ENCODE results near the gene RNGTT. TPM values are rescaled to one million over a fixed set of nuclear protein-coding genes. Genes with fewer than 3 reads are reported as not detected.

RNGTT gene
- total RNA-seq, 2 experiments from 2014 or later = 11.6 to 12.4 TPM

DNA sequence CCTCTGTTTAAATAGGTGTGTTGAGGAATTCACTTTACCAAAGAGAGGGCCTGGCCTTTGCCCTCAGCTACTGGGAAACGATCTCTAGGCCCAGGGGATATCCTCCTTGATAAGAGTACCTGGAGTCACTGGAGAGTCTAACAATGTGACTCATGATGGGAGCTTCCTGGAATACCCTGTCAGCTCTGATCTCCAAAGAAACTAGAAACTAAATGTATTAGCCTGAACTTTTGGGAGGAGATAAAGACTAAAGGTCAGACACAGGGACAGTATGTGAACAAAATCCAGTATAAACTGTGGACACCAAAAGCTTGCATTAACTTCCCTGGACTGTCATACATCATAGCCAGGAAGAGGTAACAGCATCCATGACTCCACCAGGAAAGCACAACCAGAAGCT, 148.5 kb downstream of the RNGTT start:
- Histone ChIP-seq H3K9me3 (ENCODE audit: control insufficient read depth in 1 of 2, insufficient read depth in 1 of 2, low read length in 2 of 2) (no peaks in the 10 kb centered on the region), H3K4me3 (ENCODE audit: low read length) (no peak overlapping the region), H3K4me1 (ENCODE audit: insufficient read depth, low read length) (no peaks in the 10 kb centered on the region), H3K36me3 (ENCODE audit: insufficient read depth, low read length) (peaks cover 6% of the 10 kb centered on the region), H3K27ac (ENCODE audit: low read depth in 1 of 2, low read length in 2 of 2) (no peak overlapping the region), H3K27me3 (ENCODE audit: control insufficient read depth in 1 of 2, insufficient read depth in 2 of 2, low read length in 2 of 2) (no peaks in the 10 kb centered on the region)
- TF ChIP-seq, protein P1, sequence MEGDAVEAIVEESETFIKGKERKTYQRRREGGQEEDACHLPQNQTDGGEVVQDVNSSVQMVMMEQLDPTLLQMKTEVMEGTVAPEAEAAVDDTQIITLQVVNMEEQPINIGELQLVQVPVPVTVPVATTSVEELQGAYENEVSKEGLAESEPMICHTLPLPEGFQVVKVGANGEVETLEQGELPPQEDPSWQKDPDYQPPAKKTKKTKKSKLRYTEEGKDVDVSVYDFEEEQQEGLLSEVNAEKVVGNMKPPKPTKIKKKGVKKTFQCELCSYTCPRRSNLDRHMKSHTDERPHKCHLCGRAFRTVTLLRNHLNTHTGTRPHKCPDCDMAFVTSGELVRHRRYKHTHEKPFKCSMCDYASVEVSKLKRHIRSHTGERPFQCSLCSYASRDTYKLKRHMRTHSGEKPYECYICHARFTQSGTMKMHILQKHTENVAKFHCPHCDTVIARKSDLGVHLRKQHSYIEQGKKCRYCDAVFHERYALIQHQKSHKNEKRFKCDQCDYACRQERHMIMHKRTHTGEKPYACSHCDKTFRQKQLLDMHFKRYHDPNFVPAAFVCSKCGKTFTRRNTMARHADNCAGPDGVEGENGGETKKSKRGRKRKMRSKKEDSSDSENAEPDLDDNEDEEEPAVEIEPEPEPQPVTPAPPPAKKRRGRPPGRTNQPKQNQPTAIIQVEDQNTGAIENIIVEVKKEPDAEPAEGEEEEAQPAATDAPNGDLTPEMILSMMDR (IDR thresholded peaks at IDR 0.05) = no peak
- intact Hi-C loops (cut with DNase I, micrococcal nuclease) = no loop called here
- H3K4me3 Mint-ChIP-seq = no peak overlapping the region
- no peaks in the 10 kb centered on the region for H3K9me3 Mint-ChIP-seq
- DNase-seq (no peak), ATAC-seq (ENCODE audit: poor library complexity) (no peak)
- peaks cover 56% of the 10 kb centered on the region for H3K36me3 Mint-ChIP-seq (ENCODE audit: low read depth)
- CTCF ChIA-PET = interaction anchor here (0.5 kb wide), 1 partner anchor 891 kb away, joined by 3 read pairs; no protein-coding TSS in a partner anchor
- H3K27me3 Mint-ChIP-seq = no peaks in the 10 kb centered on the region
- POLR2A ChIA-PET = no interaction called here
- H3K4me1 Mint-ChIP-seq (ENCODE audit: low read depth) = peaks cover 12% of the 10 kb centered on the region
- H3K27ac Mint-ChIP-seq = no peak overlapping the region

DNA sequence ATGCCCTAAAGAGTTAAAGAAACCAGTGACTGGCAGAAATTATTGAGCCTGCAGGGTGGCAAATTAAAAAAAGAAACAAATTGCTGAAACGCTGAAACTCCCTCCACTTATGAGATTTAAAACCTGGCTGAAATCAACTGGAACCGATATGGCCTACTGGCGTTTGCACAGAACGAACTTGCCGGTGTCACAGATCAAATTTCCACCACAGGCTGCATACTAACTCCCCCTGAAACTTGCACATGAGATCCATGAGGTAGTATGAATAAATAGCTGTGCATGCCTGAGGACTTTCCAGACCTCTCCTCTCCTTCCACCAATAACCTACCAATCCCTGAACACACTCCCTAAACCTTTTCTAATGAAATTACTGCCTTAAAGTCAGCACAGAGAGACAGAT, 150.4 kb downstream of the RNGTT start:
- H3K27me3 Mint-ChIP-seq = no peaks in the 10 kb centered on the region
- intact Hi-C loops (cut with DNase I, micrococcal nuclease) = no loop called here
- Histone ChIP-seq H3K9me3 (ENCODE audit: control insufficient read depth in 1 of 2, insufficient read depth in 1 of 2, low read length in 2 of 2) (no peaks in the 10 kb centered on the region), H3K36me3 (ENCODE audit: insufficient read depth, low read length) (peaks cover 6% of the 10 kb centered on the region), H3K27ac (ENCODE audit: low read depth in 1 of 2, low read length in 2 of 2) (no peak overlapping the region), H3K27me3 (ENCODE audit: control insufficient read depth in 1 of 2, insufficient read depth in 2 of 2, low read length in 2 of 2) (no peaks in the 10 kb centered on the region), H3K4me3 (ENCODE audit: low read length) (no peak overlapping the region), H3K4me1 (ENCODE audit: insufficient read depth, low read length) (no peaks in the 10 kb centered on the region)
- DNase-seq (no peak), ATAC-seq (ENCODE audit: poor library complexity) (no peak)
- peaks cover 5% of the 10 kb centered on the region for H3K4me1 Mint-ChIP-seq (ENCODE audit: low read depth)
- H3K4me3 Mint-ChIP-seq = no peak overlapping the region
- no peak overlapping the region for H3K27ac Mint-ChIP-seq
- TF ChIP-seq, protein P1 (IDR thresholded peaks at IDR 0.05) = no peak
- CTCF ChIA-PET = interaction anchor here (0.7 kb wide), 1 partner anchor 1010 kb away, joined by 4 read pairs; no protein-coding TSS in a partner anchor
- H3K36me3 Mint-ChIP-seq (ENCODE audit: low read depth) = peaks cover 60% of the 10 kb centered on the region
- POLR2A ChIA-PET = no interaction called here
- H3K9me3 Mint-ChIP-seq = peaks cover 3% of the 10 kb centered on the region

DNA sequence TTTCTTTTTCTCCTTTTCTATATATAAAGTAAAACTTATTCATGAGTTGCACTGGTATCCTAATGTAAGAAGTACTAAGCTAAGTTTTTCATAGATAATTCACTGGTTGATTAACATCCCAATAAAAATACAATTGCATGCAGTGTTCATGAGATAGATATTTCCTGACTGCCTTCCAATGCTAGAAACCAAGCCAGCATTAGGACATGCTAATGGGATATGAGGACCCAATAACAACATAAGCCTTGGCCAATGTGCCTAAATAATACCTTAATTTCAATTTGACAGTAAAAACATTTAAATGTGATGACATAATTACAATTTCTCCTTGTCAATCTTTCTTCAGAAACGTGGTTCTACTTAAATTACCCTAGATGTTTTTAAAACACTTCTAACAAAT, 152.7 kb downstream of the RNGTT start:
- Mint-ChIP-seq H3K27me3 (no peaks in the 10 kb centered on the region), H3K9me3 (peaks cover 8% of the 10 kb centered on the region), H3K4me1 (ENCODE audit: low read depth) (peaks cover 9% of the 10 kb centered on the region), H3K36me3 (ENCODE audit: low read depth) (peaks cover 65% of the 10 kb centered on the region), H3K27ac (no peak overlapping the region), H3K4me3 (no peak overlapping the region)
- ATAC-seq (ENCODE audit: poor library complexity) (no peak), DNase-seq (no peak)
- ChIA-PET POLR2A (no interaction called here), CTCF (no interaction called here)
- Histone ChIP-seq H3K36me3 (ENCODE audit: insufficient read depth, low read length) (peaks cover 13% of the 10 kb centered on the region), H3K4me1 (ENCODE audit: insufficient read depth, low read length) (no peaks in the 10 kb centered on the region), H3K4me3 (ENCODE audit: low read length) (no peak overlapping the region), H3K27me3 (ENCODE audit: control insufficient read depth in 1 of 2, insufficient read depth in 2 of 2, low read length in 2 of 2) (no peaks in the 10 kb centered on the region), H3K27ac (ENCODE audit: low read depth in 1 of 2, low read length in 2 of 2) (no peak overlapping the region), H3K9me3 (ENCODE audit: control insufficient read depth in 1 of 2, insufficient read depth in 1 of 2, low read length in 2 of 2) (peaks cover 0 to 6% of the 10 kb centered on the region in 2 experiments)
- TF ChIP-seq, protein P1 (IDR thresholded peaks at IDR 0.05) = no peak
- intact Hi-C loops (cut with DNase I, micrococcal nuclease) = no loop called here

All from CD4-positive, alpha-beta T cell (primary cell).